ENCODE measurements around the gene NRROS. TPM values are rescaled to one million over a fixed set of nuclear protein-coding genes. Genes with fewer than 3 reads are reported as not detected.

NRROS gene
- total and polyA plus RNA-seq, 7 donors, result 0.83 to 3.0 (median 1.9) TPM

DNA sequence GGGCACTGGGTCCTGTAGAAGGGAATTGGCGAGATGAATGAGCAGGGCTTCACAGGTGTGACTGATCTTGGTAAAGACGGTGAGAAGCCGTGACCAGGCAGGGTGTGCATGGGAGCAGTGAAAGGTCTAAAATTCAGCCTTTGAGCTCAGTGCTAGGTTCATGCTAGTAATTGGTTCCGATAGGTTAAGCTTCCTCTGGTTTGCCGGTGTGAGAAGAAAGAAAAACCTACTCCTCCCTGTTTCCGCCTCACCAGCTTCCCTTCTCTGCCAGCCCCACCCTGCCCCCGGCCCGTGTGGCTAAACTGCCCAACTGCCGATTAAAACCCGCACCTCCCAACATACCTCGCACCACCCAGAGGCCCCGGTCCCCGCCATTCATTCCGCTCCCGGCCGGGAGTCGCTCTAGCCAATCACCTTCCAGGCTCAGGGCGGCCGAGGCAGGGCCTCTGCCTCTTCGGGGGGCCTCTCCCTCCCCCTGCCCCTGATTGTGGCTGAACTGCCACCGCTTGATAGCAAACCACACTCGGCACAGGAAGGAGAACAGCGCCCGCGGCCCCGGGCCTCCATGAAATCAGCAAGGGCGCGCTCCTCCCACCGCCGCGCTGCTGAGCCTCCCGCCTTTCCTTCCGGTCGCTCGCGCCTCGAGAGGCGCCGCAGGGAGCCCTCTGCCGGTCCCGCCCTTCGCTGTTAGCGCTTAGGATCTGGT lies 7.3 kb upstream of the NRROS start:
- peaks cover 6% of the 10 kb centered on the region for H3K4me1 ChIP-seq
- H3K9me3 ChIP-seq, result no peaks in the 10 kb centered on the region
- H3K36me3 ChIP-seq (ENCODE audit: insufficient read depth in 1 of 2, low read depth in 1 of 2), result no peaks in the 10 kb centered on the region
- H3K27ac ChIP-seq, result peak overlapping the region; percentile 69
- ATAC-seq (peak; percentile 92 to 99 (median 94)), DNase-seq (peak; percentile 85 to 89)
- TF ChIP-seq, protein P1, sequence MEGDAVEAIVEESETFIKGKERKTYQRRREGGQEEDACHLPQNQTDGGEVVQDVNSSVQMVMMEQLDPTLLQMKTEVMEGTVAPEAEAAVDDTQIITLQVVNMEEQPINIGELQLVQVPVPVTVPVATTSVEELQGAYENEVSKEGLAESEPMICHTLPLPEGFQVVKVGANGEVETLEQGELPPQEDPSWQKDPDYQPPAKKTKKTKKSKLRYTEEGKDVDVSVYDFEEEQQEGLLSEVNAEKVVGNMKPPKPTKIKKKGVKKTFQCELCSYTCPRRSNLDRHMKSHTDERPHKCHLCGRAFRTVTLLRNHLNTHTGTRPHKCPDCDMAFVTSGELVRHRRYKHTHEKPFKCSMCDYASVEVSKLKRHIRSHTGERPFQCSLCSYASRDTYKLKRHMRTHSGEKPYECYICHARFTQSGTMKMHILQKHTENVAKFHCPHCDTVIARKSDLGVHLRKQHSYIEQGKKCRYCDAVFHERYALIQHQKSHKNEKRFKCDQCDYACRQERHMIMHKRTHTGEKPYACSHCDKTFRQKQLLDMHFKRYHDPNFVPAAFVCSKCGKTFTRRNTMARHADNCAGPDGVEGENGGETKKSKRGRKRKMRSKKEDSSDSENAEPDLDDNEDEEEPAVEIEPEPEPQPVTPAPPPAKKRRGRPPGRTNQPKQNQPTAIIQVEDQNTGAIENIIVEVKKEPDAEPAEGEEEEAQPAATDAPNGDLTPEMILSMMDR (IDR thresholded peaks at IDR 0.05), result peak; percentile 41
- peak overlapping the region; percentile 77 for H3K4me3 ChIP-seq
- intact Hi-C loops (cut with DNase I), result loop anchor here (2.0 to 10.0 kb wide), 2 partner anchors 95 to 97 kb away; no protein-coding TSS in a partner anchor
- H3K27me3 ChIP-seq (ENCODE audit: insufficient read depth in 3 of 3, low read length in 2 of 3), result peaks cover 0 to 10% (median 0%) of the 10 kb centered on the region in 3 donors
- WGBS, 3 donors, result 1 to 2% (median 1%) methylated on average over 34 to 43 of the region's 43 CpGs

DNA sequence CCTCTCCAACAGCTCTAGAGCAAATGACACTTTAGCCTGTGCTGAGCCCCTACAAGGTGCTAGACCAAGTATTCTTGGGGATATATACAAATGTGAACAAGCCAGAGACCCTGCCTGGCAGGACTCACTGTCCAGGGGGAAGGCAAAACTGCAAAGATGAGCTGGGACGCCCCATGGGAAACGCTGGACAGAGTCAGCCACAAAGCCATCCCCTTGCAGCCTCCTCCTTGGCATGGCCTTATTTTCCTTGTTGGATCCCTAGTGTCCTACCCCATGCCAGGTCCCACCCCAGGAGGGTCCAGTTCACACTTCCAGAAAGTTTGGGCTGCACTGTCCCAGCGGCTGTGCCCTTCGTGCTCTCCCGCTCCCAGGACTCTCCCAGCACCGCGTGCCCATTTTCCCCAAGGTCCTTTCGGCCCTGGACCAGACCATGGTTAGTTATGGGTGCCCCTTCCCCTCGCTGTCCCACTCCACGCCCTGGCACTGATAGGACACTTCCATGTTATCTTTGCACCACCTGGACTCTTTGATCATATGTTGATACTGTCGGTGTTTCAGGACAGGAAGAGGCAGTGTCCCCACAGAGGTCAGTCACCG lies 5.8 kb upstream of the NRROS start:
- Histone ChIP-seq H3K4me3 (peak overlapping the region; percentile 77), H3K4me1 (peaks cover 6% of the 10 kb centered on the region), H3K9me3 (no peaks in the 10 kb centered on the region), H3K27ac (peak overlapping the region; percentile 69), H3K36me3 (ENCODE audit: insufficient read depth in 1 of 2, low read depth in 1 of 2) (no peaks in the 10 kb centered on the region), H3K27me3 (ENCODE audit: insufficient read depth in 3 of 3, low read length in 2 of 3) (peaks cover 0 to 14% (median 2%) of the 10 kb centered on the region in 3 donors)
- intact Hi-C loops (cut with DNase I), result loop anchor here (2.0 to 10.0 kb wide), 2 partner anchors 97 to 99 kb away; no protein-coding TSS in a partner anchor
- 83 to 93% (median 89%) methylated on average over 12 of the region's 12 CpGs for WGBS, 3 donors
- no peak for DNase-seq
- TF ChIP-seq, protein P1 (IDR thresholded peaks at IDR 0.05), result no peak
- ATAC-seq, result no peak

DNA sequence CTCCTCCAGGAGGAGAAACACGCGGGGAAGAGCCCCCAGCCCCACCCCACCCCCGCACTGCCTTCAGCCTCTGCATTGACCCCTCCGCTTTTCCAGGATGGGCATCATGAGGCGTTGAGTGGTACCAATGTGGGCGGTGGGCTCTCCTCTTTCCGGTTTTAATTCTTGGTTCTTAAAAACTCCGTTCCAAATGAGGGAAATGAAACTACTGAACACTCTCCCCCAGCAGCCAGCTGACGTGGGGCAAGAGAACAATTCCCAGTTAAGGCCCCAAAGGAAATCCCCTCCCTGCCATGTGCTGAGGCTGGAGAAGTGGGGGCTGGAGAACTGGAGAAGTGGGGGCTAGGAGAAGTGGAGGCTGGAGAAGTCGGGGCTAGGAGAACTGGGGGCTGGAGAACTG lies 5.3 kb upstream of the NRROS start:
- ATAC-seq (no peak), DNase-seq (no peak)
- Histone ChIP-seq H3K36me3 (ENCODE audit: insufficient read depth in 1 of 2, low read depth in 1 of 2) (no peaks in the 10 kb centered on the region), H3K4me1 (peaks cover 6% of the 10 kb centered on the region), H3K4me3 (no peak overlapping the region), H3K27me3 (ENCODE audit: insufficient read depth in 3 of 3, low read length in 2 of 3) (peaks cover 0 to 19% (median 2%) of the 10 kb centered on the region in 3 donors), H3K27ac (no peak overlapping the region), H3K9me3 (no peaks in the 10 kb centered on the region)
- intact Hi-C loops (cut with DNase I), result loop anchor here in 1 of 2 donors (10.0 kb wide), 1 partner anchor 99 kb away; no protein-coding TSS in a partner anchor
- TF ChIP-seq, protein P1 (IDR thresholded peaks at IDR 0.05), result no peak
- 64 to 76% (median 72%) methylated on average over 10 of the region's 10 CpGs for WGBS, 3 donors

DNA sequence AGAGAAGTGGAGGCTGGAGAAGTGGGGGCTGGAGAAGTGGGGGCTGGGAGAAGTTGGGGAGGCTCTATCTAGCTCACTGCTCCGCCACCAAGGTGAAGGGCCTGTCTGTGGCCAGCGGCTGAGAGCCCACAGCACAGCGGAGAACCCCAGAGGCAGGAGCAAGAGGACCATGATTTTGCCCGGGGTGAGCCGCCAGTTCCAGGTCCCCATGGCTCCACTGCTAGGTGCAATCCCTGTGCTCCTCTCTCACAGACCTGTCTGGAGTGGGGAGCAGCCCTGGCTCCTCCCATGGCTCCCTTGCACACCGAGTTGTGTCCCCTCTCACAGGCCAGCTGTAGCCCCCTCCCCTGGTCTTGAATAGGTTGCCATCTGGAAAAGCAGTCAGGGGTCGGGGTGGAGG lies 4.7 kb upstream of the NRROS start:
- TF ChIP-seq, protein P1 (IDR thresholded peaks at IDR 0.05), result no peak
- ATAC-seq, result no peak
- intact Hi-C loops (cut with DNase I), result loop anchor here in 1 of 2 donors (10.0 kb wide), 1 partner anchor 100 kb away; no protein-coding TSS in a partner anchor
- Histone ChIP-seq H3K4me3 (no peak overlapping the region), H3K36me3 (ENCODE audit: insufficient read depth in 1 of 2, low read depth in 1 of 2) (no peaks in the 10 kb centered on the region), H3K4me1 (peaks cover 6% of the 10 kb centered on the region), H3K27me3 (ENCODE audit: insufficient read depth in 3 of 3, low read length in 2 of 3) (peaks cover 0 to 25% (median 4%) of the 10 kb centered on the region in 3 donors), H3K9me3 (no peaks in the 10 kb centered on the region), H3K27ac (no peak overlapping the region)
- 67 to 78% (median 78%) methylated on average over 6 to 7 of the region's 7 CpGs for WGBS, 3 donors
- no peak for DNase-seq
